A549 (cell line): ENCODE results near the gene LINGO3. TPM values are rescaled to one million over a fixed set of nuclear protein-coding genes. Genes with fewer than 3 reads are reported as not detected.
A peak's percentile ranks its signal among the peaks of the same experiment; 100 is the strongest.

ENCODE experiments used
- ATAC-seq, 2 experiments: fragments of 200-7000 bp in 1 of 2; fragments of >200 bp in 1 of 2; cut with Nextera tagmentation in 1 of 2; cut with Tn5 transposase in 1 of 2; 3 replicates each; pipeline versions ENCODE4 v1.8.0 to v1.9.1; 2018 to 2020; ENCODE audit warnings: mild to moderate bottlenecking in 1 of 2, moderate library complexity in 1 of 2
- CTCF ChIA-PET: fragments of 300-600 bp; sonication (Branson Sonifier 250); formaldehyde crosslinking; extraction: SDS; loops from one replicate; lab custom pipeline; 2021; ENCODE audit warnings: antibody characterized with exemption, inconsistent platforms; lab: Yijun Ruan, JAX
- POLR2A ChIA-PET: fragments of 350-600 bp; formaldehyde crosslinking; extraction: SDS; loops from one replicate; lab custom pipeline; 2021; ENCODE audit warnings: antibody characterized with exemption, inconsistent platforms; lab: Yijun Ruan, JAX
- DNase-seq, 2 experiments: peaks; one replicate each; pipeline versions ENCODE4 v3.0.0 to v3.0.0-alpha.2; 2011 to 2016; ENCODE audit warnings: low read depth in 1 of 2, low spot score in 1 of 2
- FAIRE-seq: peaks from 2 replicates; lab custom pipeline; 2011; peaks lifted over from hg19 to GRCh38; lab: Jason Lieb, UNC
- H3K27ac ChIP-seq, 2 experiments: fragments of >200 bp; sonication (Bioruptor Twin); formaldehyde crosslinking; 3 replicates each; pipeline ENCODE4 v1.5.1; 2016 to 2017
- H3K4me1 ChIP-seq: fragments of >200 bp; sonication (Bioruptor Twin); formaldehyde crosslinking; 3 replicates; pipeline ENCODE4 v1.6.1; 2016
- H3K4me2 ChIP-seq: fragments of >200 bp; sonication (Bioruptor Twin); formaldehyde crosslinking; 3 replicates; pipeline ENCODE4 v1.6.1; 2016
- H3K4me3 ChIP-seq: fragments of >200 bp; sonication (Bioruptor Twin); formaldehyde crosslinking; 3 replicates; pipeline ENCODE4 v1.5.1; 2016
- H3K9me3 ChIP-seq: fragments of >200 bp; sonication (Bioruptor Twin); formaldehyde crosslinking; 3 replicates; pipeline ENCODE4 v1.6.1; 2016
- BHLHE40 ChIP-seq: IDR thresholded peaks from 2 replicates; pipeline ENCODE4 v1.6.1; 2012; ENCODE audit warnings: low read depth, low read length, inconsistent platforms
- CBX2 ChIP-seq: fragments of 200-600 bp; sonication (generic); IDR thresholded peaks from 2 replicates; pipeline ENCODE4 v1.6.1; 2016; ENCODE audit warnings: low read depth, mild to moderate bottlenecking, borderline replicate concordance
- CHD4 ChIP-seq: fragments of 200-600 bp; sonication (generic); IDR thresholded peaks from 2 replicates; pipeline ENCODE4 v1.6.1; 2016; ENCODE audit warnings: antibody characterized with exemption, mild to moderate bottlenecking, borderline replicate concordance
- CTCF ChIP-seq: fragments of >200 bp; sonication (Bioruptor Twin); formaldehyde crosslinking; IDR thresholded peaks from 3 replicates; pipeline ENCODE4 v1.5.1; 2016
- EHMT2 ChIP-seq: fragments of 200-600 bp; sonication (generic); IDR thresholded peaks from 2 replicates; pipeline ENCODE4 v1.6.1; 2016; ENCODE audit warnings: antibody characterized with exemption, low read depth, mild to moderate bottlenecking, moderate library complexity
- EP300 ChIP-seq, 2 experiments: fragments of >200 bp; sonication (Bioruptor Twin); formaldehyde crosslinking; IDR thresholded peaks; 2 replicates in 1 of 2; 3 replicates in 1 of 2; pipeline ENCODE4 v1.6.1; 2016 to 2017
- FOSB ChIP-seq: fragments of 250-450 bp; sonication (Bioruptor Pico); IDR thresholded peaks from 2 replicates; pipeline ENCODE4 v1.5.0; 2020; ENCODE audit warnings: mild to moderate bottlenecking, moderate library complexity
- FOSL2 ChIP-seq, 2 experiments: fragments of 450-650 bp in 1 of 2; fragments of >200 bp in 1 of 2; sonication (Bioruptor Twin) in 1 of 2; formaldehyde crosslinking; IDR thresholded peaks; 2 replicates each; pipeline versions ENCODE4 v1.5.0 to v1.6.1; 2016 to 2020; ENCODE audit warnings: mild to moderate bottlenecking in 1 of 2, moderate library complexity in 1 of 2
- GATA3 ChIP-seq: IDR thresholded peaks from 2 replicates; pipeline ENCODE4 v1.6.1; 2012; ENCODE audit warnings: borderline replicate concordance
- HEYL ChIP-seq: fragments of 250-450 bp; sonication (Bioruptor Pico); IDR thresholded peaks from 2 replicates; pipeline ENCODE4 v1.8.0; 2021; ENCODE audit warnings: mild to moderate bottlenecking, moderate library complexity
- HOXB13 ChIP-seq: fragments of 250-450 bp; sonication (Bioruptor Pico); IDR thresholded peaks from 2 replicates; pipeline ENCODE4 v1.5.0; 2020; ENCODE audit warnings: low read depth, mild to moderate bottlenecking, moderate library complexity
- HOXB5 ChIP-seq: fragments of 250-450 bp; sonication (Bioruptor Pico); IDR thresholded peaks from 2 replicates; pipeline ENCODE4 v1.5.0; 2020; ENCODE audit warnings: mild to moderate bottlenecking, moderate library complexity
- JUNB ChIP-seq: fragments of >200 bp; sonication (Bioruptor Twin); formaldehyde crosslinking; IDR thresholded peaks from 2 replicates; pipeline ENCODE4 v1.6.1; 2016
- MYC ChIP-seq: IDR thresholded peaks from 2 replicates; pipeline ENCODE4 v1.6.1; 2012; ENCODE audit warnings: mild to moderate bottlenecking, inconsistent platforms, low read length, improper control_type of control experiment, borderline replicate concordance
- PHF8 ChIP-seq: fragments of 200-600 bp; sonication (generic); IDR thresholded peaks from 2 replicates; pipeline ENCODE4 v1.6.1; 2016; ENCODE audit warnings: low read depth, mild to moderate bottlenecking, antibody characterized with exemption, moderate library complexity, borderline replicate concordance
- POLR2AphosphoS2 ChIP-seq: conservative IDR thresholded peaks from 2 replicates; pipeline ENCODE4 v1.6.1; 2012; ENCODE audit warnings: low read length, improper control_type of control experiment, inconsistent platforms
- RARB ChIP-seq: fragments of 250-450 bp; sonication (Bioruptor Pico); IDR thresholded peaks from 2 replicates; pipeline ENCODE4 v1.8.0; 2021; ENCODE audit warnings: mild to moderate bottlenecking, moderate library complexity
- RCOR1 ChIP-seq: fragments of 150-350 bp; IDR thresholded peaks from 2 replicates; pipeline ENCODE4 v1.6.1; 2014; ENCODE audit warnings: antibody characterized with exemption, low read length, low read depth
- RFX5 ChIP-seq: fragments of 450-650 bp; IDR thresholded peaks from 2 replicates; pipeline ENCODE4 v1.7.1; 2014; ENCODE audit warnings: antibody characterized with exemption, mild to moderate bottlenecking, moderate library complexity
- RNF2 ChIP-seq: fragments of 200-600 bp; sonication (generic); IDR thresholded peaks from 2 replicates; pipeline ENCODE4 v1.6.1; 2016; ENCODE audit warnings: low read depth, mild to moderate bottlenecking, antibody characterized with exemption, moderate library complexity, borderline replicate concordance
- SMC3 ChIP-seq: fragments of >200 bp; sonication (Bioruptor Twin); formaldehyde crosslinking; IDR thresholded peaks from 3 replicates; pipeline ENCODE4 v1.6.1; 2018; ENCODE audit warnings: inconsistent platforms
- TFCP2L1 ChIP-seq: fragments of 250-450 bp; sonication (Bioruptor Pico); IDR thresholded peaks from 2 replicates; pipeline ENCODE4 v1.5.0; 2021; ENCODE audit warnings: mild to moderate bottlenecking
- USF2 ChIP-seq: fragments of 450-650 bp; IDR thresholded peaks from 2 replicates; pipeline ENCODE4 v1.6.1; 2014; ENCODE audit warnings: antibody characterized with exemption
- WGBS: methylation state at CpG from one replicate; pipeline ENCODE4 v1.1.6; 2017; ENCODE audit errors: missing lambda C conversion rate; 5-methylcytosine and 5-hydroxymethylcytosine counted together
- polyA minus RNA-seq: library from RNA; depleted of rRNA, polyadenylated mRNA; stranded (reverse); fragments of >200 nt; gene quantifications from 2 replicates; pipeline ENCODE4 v1.2.3, GENCODE V29; 2011; rRNA and poly(A)+ RNA removed
- polyA plus RNA-seq, 4 experiments: library from polyadenylated mRNA; depleted of rRNA in 3 of 4; stranded (reverse); fragments of >200 nt; fragmentation: RNase III in 1 of 4; extraction: RNeasy Plus Mini Kit Qiagen cat#74134 plus additional on column Dnase treatment in 1 of 4; gene quantifications; 2 replicates in 3 of 4; 3 replicates in 1 of 4; pipeline ENCODE4 v1.2.3, GENCODE V29; 2011 to 2017
- TF ChIP-seq, protein P1 (sequence below): IDR thresholded peaks from 2 replicates; pipeline ENCODE4 v1.6.1; 2012
- TF ChIP-seq, protein P2 (sequence below): IDR thresholded peaks from 2 replicates; pipeline ENCODE4 v1.6.1; 2012; ENCODE audit warnings: low read depth, borderline replicate concordance
- TF ChIP-seq, protein P3 (sequence below): IDR thresholded peaks from 2 replicates; pipeline ENCODE4 v1.6.1; 2012

LINGO3 gene
- polyA plus RNA-seq (2011; rRNA removed) (not detected in 2 replicates), polyA plus RNA-seq (2017; fragmentation: RNase III; extraction: RNeasy Plus Mini Kit Qiagen cat#74134 plus additional on column Dnase treatment) (not detected in 3 replicates), polyA minus RNA-seq (not detected in 2 replicates)
- not detected in 2 replicates for polyA plus RNA-seq (2012; cell fraction: cytosol; rRNA removed)
- polyA plus RNA-seq (2012; cell fraction: nucleus; rRNA removed) = not detected in 2 replicates

- ATAC-seq = no peak
- peak within 1 kb of the TSS; percentile 67; the same call in 2 of the 3 replicates for H3K4me2 ChIP-seq
Measured at GRCh38 chr19:2308114-2308556, at the start of gene LINGO3. LINGO3 (minus strand) TSS chr19:2308154; CDS start chr19:2291776, 16,378 bp downstream.

DNA sequence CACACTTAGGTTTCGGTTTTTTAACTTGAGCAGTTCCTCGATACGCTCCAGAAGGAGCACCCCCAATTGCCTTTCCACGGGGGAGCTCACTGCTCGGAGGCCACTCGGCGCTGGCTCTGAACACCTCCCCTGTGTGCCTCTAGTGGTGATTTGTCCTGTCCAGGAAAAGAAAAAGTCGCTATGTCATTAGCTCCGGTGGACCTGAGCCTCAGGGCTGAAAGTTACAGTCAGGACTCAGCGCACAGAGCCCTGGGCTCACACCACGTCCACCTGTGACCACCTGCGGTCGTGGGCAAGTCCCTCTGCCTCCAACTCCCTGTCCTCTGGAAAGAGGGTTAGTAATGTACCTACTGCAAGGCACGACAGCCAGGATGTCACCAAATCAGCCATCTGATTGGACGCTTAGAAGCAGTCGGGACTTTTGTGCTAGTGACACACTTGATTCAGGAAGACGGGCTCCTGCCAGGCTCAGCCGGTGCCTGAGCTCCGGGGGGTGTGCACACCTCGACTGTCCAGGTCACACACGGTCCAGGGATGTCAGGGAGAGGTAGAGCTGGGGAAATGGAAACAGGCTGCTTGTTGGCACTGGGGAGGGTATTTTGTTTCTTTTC is 48.2 kb upstream of the LINGO3 start:
- Histone ChIP-seq H3K4me2 (no peak overlapping the region), H3K4me1 (no peaks in the 10 kb centered on the region), H3K9me3 (no peaks in the 10 kb centered on the region), H3K4me3 (no peak overlapping the region), H3K27ac (no peak overlapping the region)
- DNase-seq (no peak), FAIRE-seq (no peak), ATAC-seq (no peak; a peak in 1 of 6 replicates)
- TF ChIP-seq RARB (CRISPR knock-in tag) = no peak
- TF ChIP-seq RNF2 = no peak
- no peak for TF ChIP-seq EHMT2
- TF ChIP-seq RCOR1 = no peak
- no peak for TF ChIP-seq GATA3
- TF ChIP-seq CHD4 = no peak
- TF ChIP-seq CTCF = no peak
- no peak for TF ChIP-seq MYC
- no peak for TF ChIP-seq HOXB5 (CRISPR knock-in tag)
- TF ChIP-seq JUNB = no peak
- no peak for TF ChIP-seq USF2
- TF ChIP-seq CBX2 = no peak
- TF ChIP-seq BHLHE40 = no peak
- TF ChIP-seq, protein P1, sequence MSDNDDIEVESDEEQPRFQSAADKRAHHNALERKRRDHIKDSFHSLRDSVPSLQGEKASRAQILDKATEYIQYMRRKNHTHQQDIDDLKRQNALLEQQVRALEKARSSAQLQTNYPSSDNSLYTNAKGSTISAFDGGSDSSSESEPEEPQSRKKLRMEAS = no peak
- 76% methylated on average over 19 of the region's 21 CpGs for WGBS
- ChIA-PET POLR2A (no interaction called here), CTCF (interaction anchor here (1.3 kb wide), 1 partner anchor 36 kb away, joined by 4 read pairs; no protein-coding TSS in a partner anchor)

More at GRCh38 chr19:2308114-2308556, at the start of gene LINGO3:
- Histone ChIP-seq H3K4me1 (peaks cover 10% of the 10 kb centered on the region; the same call in 2 of the 3 replicates), H3K4me3 (0 out of 3 replicates have a peak within 1 kb of the TSS, but pooled peaks have one; percentile 30), H3K9me3 (no peaks in the 10 kb centered on the region), H3K27ac (peak within 1 kb of the TSS in 1 of 2 experiments; percentile 73; a peak in 2 of 6 replicates)
- no peak for FAIRE-seq
- TF ChIP-seq TFCP2L1 (no peak), EP300 (IDR thresholded peaks at IDR 0.05) (no peak), FOSL2 (IDR thresholded peaks at IDR 0.05) (no peak), FOSL2 (CRISPR knock-in tag; IDR thresholded peaks at IDR 0.05) (no peak), RARB (CRISPR knock-in tag) (no peak), POLR2AphosphoS2 (no peak), RFX5 (no peak), SMC3 (no peak), HOXB13 (no peak), PHF8 (no peak), FOSB (no peak), HEYL (CRISPR knock-in tag) (no peak)
- TF ChIP-seq, protein P2, sequence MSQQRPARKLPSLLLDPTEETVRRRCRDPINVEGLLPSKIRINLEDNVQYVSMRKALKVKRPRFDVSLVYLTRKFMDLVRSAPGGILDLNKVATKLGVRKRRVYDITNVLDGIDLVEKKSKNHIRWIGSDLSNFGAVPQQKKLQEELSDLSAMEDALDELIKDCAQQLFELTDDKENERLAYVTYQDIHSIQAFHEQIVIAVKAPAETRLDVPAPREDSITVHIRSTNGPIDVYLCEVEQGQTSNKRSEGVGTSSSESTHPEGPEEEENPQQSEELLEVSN = no peak
- TF ChIP-seq, protein P3, sequence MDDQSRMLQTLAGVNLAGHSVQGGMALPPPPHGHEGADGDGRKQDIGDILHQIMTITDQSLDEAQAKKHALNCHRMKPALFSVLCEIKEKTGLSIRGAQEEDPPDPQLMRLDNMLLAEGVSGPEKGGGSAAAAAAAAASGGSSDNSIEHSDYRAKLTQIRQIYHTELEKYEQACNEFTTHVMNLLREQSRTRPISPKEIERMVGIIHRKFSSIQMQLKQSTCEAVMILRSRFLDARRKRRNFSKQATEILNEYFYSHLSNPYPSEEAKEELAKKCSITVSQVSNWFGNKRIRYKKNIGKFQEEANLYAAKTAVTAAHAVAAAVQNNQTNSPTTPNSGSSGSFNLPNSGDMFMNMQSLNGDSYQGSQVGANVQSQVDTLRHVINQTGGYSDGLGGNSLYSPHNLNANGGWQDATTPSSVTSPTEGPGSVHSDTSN = no peak
- no peak for DNase-seq
- CTCF ChIA-PET = interaction anchor here (1.2 kb wide), 1 partner anchor 13 kb away, joined by 3 read pairs; no protein-coding TSS in a partner anchor
- POLR2A ChIA-PET = no interaction called here
- 93% methylated on average over 3 of the region's 63 CpGs for WGBS
